Amniotic epithelial cell (primary cell): ENCODE measurements around the gene GPC1.
A peak's percentile ranks its signal among the peaks of the same experiment; 100 is the strongest.

Source experiments
- DNase-seq: peaks from one replicate; pipeline ENCODE4 v3.0.0-alpha.2; 2010; ENCODE audit warnings: low read depth

Gene GPC1

DNA sequence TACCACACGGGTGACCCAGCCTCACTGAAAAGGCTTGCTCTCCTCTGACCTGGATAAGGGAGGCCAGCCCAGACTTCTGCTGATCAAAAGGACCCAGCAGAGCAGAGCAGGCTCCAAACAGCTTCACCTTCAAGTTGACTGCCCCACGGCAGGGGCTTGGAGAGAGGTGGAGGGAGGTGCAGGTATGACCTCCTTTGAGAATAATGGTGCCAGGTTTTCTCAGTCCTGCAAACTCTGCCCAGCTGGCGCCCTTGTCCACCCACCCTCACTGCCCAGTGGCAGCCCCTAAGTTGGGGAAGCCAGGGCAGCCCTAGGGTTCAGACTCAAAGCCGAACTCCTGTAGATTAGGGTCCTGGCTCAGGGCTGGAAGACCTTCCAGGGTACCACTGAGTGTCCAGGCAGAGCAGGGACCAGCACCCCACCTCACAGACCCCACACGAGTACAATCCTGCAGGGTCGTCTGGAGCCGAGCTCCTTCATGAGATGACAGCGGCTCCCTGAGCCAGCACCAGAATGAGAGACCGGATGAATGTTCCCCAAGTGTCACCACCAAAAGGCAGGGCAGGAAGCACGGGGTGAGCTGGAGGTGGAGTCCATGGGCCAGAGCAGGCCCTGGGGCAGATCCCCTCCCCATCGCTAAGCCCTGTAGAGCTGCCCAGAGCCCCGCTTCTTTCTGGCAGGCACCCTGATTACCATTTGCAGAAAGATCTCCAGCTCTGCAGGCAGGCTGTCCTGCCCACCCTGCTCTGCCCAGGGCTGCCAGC, 3.6 kb upstream of the GPC1 start:
- DNase-seq: no peak

DNA sequence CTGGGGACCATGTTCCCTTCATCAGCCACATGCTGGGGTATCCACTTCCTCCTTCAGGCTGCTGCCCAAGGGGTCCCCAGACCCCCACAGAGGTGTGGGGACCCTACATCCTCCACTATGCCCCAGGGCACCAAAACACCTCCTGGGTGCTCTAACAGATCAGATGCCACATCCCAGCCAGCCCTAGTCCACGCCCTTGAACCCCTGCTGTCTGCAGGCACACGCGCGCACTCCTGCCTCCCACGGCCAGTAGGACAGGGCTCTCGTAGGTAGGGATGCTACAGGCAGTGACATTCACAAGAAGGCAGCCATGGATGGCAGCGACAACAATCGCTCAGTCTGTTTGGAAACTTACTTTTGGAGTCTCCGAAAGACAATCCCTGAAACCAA, 3.0 kb upstream of the GPC1 start:
- no peak for DNase-seq

DNA sequence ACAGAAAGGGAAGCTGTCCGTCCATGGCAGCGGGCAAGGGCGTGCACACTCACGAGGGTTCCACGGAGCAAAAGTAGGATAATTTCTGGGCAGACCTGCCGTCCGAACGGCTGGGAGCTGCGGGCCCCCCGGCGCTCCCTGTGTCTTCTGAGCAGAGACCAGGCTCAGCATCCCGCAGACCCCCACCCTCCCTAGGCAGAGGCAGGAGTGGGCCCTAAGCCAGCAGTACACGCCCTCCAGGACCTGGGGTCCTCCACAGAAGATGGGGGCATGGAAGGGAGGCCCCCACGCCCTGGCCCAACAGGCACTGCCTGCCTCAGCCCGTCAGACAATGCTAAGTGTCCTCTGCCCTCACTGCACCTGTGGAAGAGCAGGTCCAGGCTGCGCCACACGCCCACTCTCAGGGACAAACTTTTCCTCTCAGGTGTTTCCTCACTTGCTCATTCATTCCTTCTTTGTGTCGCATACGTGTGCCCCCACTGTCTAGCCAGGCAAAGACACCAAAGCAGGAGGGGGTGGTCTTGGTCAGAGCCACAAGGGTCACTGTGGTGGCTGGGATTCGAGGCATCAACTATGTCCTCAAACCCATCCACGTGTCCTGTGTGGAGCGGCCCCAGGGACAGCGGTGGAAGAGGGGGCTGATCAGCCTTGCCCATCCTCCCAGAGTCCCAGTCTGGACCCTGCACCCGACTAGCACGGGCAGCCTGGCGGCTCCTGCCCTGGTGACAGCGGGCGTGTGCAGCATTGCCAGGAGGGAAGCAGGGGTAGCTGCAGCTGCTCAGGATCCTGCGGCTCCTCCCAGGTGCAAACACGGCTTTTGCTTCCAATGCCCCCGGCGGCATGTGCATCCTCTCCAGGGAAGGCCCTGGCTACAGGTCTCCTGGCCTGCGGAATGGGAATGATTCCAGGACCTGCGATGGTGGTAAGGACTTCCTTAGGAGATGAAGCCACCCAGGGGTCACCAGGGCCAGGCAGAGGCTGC, 2.4 kb upstream of the GPC1 start:
- DNase-seq: no peak

DNA sequence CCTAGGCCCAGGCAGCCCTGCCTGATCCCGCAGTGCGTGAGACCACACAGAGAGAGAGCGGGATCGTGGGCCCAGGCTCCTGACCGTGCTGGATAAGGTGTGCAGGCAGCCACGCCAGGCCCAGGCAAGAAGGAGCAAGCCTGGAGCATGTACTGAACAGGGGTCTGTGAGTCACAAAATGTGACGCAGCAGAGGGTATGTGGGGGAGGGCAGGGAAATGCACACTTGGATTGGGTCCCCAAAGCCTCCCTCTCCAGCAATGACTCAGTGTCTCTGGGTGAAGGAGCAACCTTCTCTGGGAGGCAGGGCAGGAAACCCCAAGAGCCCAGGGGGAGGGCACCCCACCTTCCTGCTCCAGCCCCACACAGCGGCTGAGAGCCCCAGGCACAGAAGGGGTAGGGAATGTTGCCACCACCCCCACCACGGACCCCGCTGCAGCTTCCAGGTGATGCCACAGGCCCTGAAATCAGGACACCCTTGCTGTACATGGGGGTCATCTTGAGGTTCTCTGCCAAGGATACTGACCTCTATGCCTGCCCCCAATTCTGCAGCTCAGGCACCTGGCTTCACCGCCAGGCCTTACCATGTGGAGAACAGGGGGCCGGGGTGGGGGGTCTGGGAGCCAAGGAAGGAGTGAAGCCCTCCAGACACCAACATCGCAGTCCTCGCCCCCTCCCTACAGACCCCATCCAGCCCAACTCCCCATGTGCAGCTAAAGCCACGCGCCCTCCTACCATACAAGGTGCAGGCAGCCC, 1.3 kb upstream of the GPC1 start:
- DNase-seq: peak; percentile 92

DNA sequence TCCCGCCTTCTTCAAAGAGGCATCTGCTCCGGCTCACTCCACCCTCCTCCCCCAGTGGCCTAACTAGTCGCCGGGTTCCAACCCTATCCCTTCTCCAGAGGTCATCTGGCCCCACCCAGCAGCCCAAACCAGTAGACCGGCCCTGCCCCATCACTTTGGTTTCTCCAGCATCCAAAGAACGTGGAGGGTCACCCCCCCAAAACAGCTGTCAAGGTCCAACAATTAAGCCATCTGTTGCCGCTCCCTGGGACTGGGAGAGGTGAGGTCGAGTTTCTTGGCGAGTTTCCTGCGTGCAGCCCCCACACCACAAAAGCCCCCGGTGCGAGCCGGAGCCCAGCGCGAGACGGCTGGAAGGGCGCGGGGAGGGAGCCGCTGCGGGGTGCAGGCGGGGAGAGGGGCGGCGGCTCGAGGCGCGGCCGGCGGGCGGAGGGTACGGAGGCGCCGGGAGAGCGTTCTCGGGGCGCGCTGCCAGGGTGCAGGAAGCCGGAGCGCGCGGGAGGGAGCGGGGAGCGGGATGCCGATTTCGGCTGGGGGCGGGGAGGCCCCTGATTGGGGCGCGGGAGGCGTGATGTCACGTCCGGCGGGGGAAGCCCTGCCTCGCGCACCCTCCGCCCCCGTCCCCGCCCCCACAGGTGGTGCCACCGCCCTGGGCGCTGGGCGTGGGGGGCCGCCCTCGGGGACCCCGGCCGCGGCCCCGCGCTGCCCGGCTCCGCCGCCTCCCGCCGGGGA, 571 bp upstream of the GPC1 start:
- peak; percentile 80 for DNase-seq

DNA sequence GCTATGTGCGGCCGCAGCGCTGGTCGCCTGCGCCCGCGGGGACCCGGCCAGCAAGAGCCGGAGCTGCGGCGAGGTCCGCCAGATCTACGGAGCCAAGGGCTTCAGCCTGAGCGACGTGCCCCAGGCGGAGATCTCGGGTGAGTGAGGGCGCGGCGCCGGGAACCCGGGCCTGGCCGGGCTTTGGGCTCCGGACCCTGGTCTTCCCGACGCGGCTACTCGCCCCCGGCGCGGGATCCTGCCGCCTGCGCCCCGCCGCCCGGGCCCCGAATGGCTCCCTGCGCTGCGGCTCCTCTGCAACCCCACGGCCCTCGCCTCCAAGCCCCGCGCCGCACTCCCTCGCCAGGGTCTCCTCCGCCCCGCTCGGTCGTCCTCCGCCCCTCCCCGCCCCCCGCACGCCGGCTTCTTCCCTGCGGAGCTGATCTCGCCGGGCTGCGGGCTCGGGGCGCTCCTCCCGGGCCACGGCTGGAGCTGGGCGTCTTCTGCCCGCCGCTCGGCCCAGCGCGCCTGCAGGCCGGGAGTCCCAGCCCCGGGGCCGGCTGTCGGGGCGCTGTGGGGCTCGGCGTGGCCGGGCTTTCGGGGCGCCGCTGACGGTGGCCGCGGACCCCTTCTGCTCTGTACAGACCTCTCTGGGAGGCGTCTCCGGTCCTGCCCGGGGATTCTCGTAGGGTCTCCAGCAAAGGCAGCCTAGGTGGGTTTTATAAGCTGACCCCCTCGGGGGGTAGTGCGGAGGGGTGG, 652 bp downstream of the GPC1 start:
- peak; percentile 18 for DNase-seq

DNA sequence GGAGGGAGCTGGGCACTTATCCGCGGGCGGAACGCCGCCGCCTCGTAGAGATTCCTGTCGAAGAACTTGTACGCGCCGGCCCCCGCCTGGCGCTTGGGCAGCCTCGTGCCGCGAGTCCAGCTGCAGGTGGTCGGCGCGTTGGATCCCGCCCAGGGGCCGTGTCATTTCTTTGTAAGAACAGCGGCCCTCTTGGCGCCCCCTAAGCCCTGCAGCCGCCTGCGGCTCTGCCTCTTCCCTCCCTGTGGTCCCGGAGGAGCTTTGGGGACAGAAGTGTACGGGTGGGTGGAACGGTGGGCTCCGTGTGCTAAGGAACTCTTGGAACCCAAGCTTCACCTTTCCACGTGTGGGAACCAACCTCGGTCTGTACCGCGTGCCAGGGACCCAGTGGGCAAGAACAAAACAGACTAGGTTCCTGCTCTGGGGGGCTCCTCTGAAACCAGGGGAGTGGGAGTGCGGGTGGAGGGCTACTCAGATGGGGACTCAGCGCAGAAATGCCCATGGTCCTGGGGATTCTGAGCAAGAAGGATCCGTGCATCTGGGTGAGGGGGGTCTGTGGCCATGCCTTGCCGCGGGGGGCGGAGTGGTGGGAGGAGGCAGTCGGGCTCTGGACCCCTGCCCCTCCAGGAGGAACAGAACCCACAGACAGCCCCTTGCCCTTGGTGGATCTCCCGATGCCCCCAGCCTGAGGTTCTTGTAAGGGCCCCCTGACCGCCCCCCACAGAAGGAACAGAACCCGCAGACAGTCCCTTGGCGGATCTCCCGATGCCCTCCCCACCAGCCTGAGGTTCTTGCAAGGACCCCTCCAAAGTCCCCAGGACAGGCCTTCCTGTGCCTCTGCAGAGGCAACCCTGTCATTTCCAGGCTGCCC, 1.5 kb downstream of the GPC1 start:
- DNase-seq: peak; percentile 14

DNA sequence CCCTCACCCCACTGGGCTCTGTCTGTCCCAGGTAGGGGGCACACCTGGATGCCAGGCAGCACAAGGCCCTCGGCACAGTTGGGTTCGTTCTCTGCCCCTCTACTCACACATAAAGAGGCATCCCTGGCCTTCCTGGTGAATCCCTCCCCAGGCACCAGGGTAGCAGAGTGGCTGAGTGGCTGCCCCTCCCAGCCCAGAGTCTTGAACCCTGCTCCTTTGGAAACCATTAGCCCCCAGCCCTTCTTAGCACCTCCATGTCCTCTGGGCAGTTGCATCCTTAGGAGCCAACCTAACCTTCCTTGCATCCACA, 2.0 kb downstream of the GPC1 start:
- no peak for DNase-seq

DNA sequence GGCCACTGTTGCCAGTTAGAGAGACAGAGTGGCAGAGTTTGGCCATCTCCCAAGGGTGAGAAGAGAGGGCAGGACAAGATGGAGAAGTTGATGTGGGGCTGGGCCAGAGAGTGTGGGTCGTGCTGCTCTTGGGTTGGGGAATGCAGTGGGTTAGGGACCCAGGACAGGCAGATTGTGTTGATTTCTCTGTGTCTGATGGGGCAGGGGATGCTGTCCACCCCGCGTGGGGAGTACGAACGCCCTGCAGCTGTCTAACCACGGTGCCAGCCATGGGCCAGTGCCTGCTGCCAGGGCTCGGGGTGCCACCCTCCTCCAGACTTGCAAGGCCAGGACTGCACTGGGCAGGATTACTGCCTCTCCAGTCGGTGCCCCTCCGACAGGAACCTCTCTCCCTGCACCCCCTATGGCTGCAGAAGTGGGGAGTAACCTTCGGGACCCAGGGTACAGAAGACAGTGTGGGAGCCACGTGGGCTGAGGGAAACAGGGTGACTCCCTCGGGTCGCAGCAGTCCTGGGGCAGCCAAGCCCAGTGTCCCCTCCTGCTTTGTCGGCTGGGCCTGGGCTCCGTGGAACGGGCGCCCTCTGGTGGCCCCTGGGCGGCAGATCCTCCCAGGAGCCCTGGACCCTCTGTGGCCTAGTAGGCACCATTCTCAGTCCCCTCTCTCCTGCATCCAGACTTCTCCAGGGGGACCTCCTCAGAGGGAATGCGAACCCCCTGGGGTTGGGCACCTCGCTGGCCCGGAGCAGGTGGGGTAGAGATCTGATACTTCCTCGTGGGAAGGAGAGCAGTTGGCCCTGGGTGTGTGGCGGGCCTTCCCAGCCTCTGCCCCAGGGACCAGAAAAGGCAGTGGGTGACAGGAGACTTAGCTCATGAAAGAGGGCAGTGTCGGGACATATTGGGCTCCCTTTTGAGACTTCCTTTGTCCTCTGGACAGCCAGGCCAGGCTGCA, 2.7 kb downstream of the GPC1 start:
- DNase-seq: peak; percentile 23

DNA sequence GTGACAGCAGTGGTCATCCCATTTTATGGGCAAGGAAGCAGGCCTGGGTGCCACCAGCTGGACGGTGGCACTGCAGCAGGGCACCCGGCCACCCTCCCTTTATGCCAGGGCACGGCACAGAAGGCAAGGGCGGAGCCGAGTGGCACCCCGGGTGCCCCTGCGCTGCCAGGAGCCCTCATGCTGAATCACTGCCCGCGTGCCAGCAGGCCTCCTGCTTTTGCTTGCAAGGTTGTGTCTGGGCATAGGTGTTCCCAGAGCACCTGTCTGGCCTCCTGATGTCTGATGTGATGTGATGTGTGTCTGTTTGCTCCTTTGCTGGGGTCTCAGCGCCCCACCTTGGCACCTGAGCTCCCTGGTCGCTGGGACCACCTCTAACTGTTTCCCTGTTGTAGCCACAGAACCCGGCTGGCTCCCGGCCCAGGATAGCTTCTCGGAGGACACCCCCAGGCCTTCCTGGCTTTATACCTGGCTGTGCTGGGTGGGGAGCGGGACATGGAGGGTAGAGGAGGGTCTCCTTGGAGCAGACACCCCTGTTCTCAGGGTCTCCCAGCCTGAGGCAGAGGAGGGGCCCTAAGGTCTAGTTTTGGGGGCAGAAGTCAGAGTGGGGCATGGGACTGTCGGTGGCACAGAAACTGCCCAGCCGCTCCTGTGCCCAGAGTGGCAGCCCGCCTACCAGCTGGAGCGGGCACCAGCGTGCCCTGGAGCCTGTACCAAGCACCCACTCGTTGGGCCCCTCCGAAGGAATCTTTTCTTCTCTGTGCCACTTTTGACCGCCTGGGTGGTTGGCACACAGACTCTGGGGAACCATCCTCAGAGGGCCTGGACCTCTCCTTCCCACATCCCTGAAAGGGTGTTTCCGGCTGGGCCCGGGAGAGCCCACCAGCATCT, 3.6 kb downstream of the GPC1 start:
- DNase-seq: no peak

DNA sequence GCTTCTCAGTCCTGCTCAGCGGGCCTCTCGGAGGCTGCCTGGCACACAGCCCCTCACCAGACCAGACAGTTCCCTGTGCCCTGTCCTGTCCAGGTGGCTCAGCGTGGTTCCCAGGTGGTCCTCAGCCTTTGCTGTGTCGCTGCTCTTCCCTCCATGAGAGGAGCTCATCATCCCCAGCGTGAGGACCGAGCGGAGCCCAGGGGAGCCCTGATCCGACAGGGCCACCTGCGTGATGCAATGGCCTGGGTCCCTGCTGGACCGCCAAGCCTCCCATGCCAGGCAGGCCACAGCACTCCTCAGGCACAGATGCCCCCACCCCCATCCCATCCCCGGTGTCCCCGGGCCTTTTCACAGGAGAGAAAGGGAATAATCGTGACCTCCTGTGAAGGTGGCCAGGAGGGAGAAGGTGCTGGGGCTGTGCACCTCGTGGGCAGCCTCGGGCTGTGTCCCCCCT, 4.3 kb downstream of the GPC1 start:
- DNase-seq: no peak

DNA sequence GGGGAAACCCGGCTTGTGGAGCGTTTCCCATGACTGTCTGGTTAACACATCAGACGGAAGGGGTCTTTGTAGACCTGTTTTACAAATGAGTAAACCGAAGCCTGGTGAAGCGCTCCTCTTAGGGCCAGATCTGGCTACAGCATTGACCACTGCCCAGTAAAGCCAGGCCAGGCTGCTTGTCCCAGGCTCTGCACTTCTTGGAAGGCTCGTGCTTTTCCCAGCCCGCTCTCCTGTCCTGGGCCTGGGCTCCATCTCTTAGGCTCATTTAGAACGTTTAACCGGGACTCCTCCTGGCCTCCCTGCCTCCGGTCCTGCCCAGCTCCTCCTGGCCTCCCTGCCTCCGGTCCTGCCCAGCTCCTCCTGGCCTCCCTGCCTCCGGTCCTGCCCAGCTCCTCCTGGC, 4.8 kb downstream of the GPC1 start:
- DNase-seq: no peak

DNA sequence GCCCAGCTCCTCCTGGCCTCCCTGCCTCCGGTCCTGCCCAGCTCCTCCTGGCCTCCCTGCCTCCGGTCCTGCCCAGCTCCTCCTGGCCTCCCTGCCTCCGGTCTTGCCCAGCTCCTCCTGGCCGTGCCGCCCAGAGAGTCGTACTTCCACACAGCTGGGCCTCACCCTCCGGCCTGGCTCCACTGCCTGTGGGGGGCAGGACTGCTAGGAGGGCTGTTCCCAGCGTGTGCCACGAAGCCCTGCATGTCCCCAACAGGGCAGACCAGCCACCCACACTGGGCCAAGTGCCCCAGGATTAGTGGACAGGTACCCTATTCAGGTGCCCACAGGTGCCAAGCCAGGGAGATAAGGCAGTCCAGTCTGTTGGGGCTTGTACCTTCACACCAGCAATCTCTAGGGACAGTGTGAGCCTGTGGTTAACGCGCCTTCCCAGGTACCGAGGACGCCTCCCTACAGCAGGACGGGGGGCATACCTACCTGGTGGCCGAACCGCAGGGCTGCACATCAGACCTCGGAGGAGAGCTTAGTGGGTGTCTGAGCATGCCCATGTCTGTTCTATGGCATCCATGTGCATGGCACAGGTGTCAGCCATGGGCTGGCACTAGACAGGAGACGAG, 5.3 kb downstream of the GPC1 start:
- DNase-seq: no peak

DNA sequence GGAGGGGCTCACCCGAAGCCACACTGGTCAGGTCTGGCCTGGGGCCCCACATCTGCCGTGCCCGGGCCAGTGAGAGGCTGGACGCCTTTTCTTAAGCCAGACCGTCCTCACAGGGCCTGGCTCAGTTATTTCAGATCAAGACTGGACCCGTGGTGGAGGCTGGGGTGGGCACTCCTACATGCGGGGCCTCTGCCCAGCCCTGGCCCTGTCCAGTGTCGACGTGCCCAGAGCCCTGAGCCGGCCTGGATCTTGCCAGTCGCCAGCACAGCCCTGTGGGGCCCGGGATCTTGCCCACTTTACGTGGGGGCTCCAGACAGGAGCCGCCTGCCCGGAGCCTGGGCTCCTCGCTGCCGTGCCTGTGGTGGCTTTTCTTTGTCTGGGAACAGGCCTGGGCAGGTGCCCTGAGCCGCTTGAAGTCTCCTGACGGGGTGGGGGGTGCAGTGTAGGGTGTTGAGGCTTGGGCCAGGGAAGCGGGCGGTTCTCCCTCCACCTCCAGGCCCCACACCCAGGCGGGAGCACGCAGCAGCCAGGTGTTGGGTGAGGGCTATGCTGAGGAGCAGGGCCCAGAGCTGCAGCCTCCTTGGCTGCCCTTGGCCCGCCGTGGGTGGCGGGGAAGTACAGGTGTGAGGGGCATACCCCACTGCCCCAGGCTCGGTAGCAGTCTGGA, 6.0 kb downstream of the GPC1 start:
- DNase-seq: no peak

DNA sequence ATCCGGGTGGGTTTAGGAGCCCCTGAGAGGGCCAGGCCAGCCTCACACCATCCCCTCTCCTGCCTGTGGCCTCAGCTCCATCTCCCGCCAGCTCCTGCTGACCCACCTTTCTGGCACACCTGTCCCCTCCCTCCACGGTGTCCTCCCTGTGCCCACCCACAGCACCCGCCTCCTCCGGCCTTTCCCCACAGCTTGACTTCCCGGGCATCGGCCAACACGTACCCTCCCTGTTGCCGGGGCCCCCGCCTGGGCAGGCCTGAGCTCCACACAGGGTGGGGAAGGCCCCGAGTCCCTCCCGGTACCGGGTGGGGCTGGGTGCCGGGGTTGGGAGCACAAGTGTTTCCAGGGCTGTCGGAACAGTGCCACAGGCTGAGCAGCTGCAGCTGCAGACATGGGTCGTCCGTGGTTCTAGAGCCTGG, 6.5 kb downstream of the GPC1 start:
- DNase-seq: no peak

DNA sequence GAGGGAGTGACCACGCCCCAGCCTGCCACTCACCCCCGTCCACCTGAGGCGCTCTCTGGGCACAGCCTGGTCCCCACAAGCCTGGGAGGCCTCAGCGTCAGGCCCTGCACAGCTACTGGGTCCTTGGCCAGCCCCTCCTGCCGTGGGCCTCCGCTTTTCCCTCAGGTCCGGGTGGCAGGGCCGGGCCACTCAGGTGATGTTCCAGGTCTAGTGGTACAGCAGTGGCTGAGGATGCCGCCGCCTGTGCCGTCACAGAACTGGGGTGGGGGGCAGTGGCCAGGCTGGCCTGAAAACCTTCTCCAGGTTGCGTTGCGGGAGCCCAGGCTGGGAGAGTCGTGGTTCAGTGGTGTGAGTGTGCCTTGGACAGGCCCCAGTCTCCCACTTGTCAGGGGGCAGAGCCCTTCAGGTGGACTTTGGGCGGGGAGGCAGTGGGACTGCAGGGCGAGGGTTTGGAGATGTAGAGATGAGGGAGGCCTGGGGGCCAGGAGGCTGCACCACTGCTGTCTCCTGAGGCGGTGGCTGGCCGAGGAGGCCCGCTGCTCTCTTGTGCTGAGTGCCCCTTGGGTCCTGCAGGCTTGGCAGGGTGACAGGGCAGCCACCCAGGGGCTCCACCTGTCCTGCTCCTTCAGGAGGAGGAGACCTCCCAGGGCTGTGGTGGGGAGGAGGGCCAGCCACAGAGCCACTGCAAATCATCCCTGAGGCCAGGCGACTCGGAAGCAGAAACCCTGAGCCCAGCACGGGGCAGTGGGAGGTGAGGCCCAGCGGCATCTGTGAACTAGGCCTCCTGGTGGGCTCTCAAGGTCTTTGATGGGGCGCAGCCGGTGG, 7.6 kb downstream of the GPC1 start:
- DNase-seq: no peak
